Pons (tissue), 1 donor: ENCODE measurements around the gene SNRPN.
"Not testable (repeated sequence)": the region's sequence is repeated elsewhere in the genome, so short reads cannot be mapped to it uniquely, and the experiment has no call there.

Experiments
- DNase-seq: peaks from one replicate; pipeline ENCODE4 v3.0.0-alpha.2; 2016; ENCODE audit warnings: low spot score

Gene SNRPN

GRCh38 chr15:24954783-24955530 lies at the start of gene SNRPN, which contains the start of gene SNURF:
Gene SNRPN (plus strand): TSS chr15:24954987. CDS start chr15:24974454, 19,467 bp downstream.
Gene SNURF (plus strand): TSS chr15:24954987. CDS start chr15:24955049, 62 bp downstream.
- peak; percentile 41 for DNase-seq

GRCh38 chr15:24916305-24917009 lies 38.3 kb upstream of the SNRPN start:
- DNase-seq = no peak

GRCh38 chr15:24917431-24917830 lies 37.4 kb upstream of the SNRPN start:
- DNase-seq = no peak

- no peak for DNase-seq
Measured at GRCh38 chr15:24919446-24919845, 35.3 kb upstream of the SNRPN start.

- not testable (repeated sequence) for DNase-seq
Measured at GRCh38 chr15:24922781-24923180, 32.0 kb upstream of the SNRPN start.

- DNase-seq = no peak
Measured at GRCh38 chr15:24924153-24924552, 30.6 kb upstream of the SNRPN start.

- DNase-seq = no peak
Measured at GRCh38 chr15:24924621-24925020, 30.2 kb upstream of the SNRPN start.

GRCh38 chr15:24931874-24932732 lies 22.7 kb upstream of the SNRPN start:
- not testable (repeated sequence) for DNase-seq

- DNase-seq = no peak
Measured at GRCh38 chr15:24933716-24934115, 21.1 kb upstream of the SNRPN start.

GRCh38 chr15:24938224-24938623 lies 16.6 kb upstream of the SNRPN start:
- not testable (repeated sequence) for DNase-seq

GRCh38 chr15:24940236-24940635 lies 14.6 kb upstream of the SNRPN start:
- DNase-seq = no peak

- DNase-seq = no peak
Measured at GRCh38 chr15:24943361-24943760, 11.4 kb upstream of the SNRPN start.

- DNase-seq = no peak
Measured at GRCh38 chr15:24944954-24945353, 9.8 kb upstream of the SNRPN start.

- DNase-seq = no peak
Measured at GRCh38 chr15:24945711-24946110, 9.1 kb upstream of the SNRPN start.

GRCh38 chr15:24948495-24948894 lies 6.3 kb upstream of the SNRPN start:
- no peak for DNase-seq

GRCh38 chr15:24955531-24955921 lies 739 bp downstream of the SNRPN start:
- DNase-seq = no peak

- DNase-seq = peak; percentile 72
Measured at GRCh38 chr15:24956111-24956838, 1.5 kb downstream of the SNRPN start.

GRCh38 chr15:24957691-24958090 lies 2.9 kb downstream of the SNRPN start:
- no peak for DNase-seq

GRCh38 chr15:24961967-24962366 lies 7.2 kb downstream of the SNRPN start:
- DNase-seq = no peak

- no peak for DNase-seq
Measured at GRCh38 chr15:24962880-24963279, 8.1 kb downstream of the SNRPN start.

GRCh38 chr15:24966364-24967103 lies 11.7 kb downstream of the SNRPN start:
- no peak for DNase-seq
